Activated naive CD8-positive, alpha-beta T cell (primary cell): Measurements from ENCODE around the gene AKR7A2.
A peak's percentile ranks its signal among the peaks of the same experiment; 100 is the strongest.

Experiments used
- H3K27ac Mint-ChIP-seq: one replicate; pipeline ENCODE4 v1.8.0; 2021; ENCODE audit warnings: mixed read lengths
- H3K27me3 Mint-ChIP-seq: one replicate; pipeline ENCODE4 v1.8.0; 2021; ENCODE audit warnings: mixed read lengths
- H3K36me3 Mint-ChIP-seq: one replicate; pipeline ENCODE4 v1.8.0; 2021; ENCODE audit warnings: mixed read lengths
- H3K4me1 Mint-ChIP-seq: one replicate; pipeline ENCODE4 v1.8.0; 2021; ENCODE audit warnings: low read depth, mixed read lengths
- H3K4me3 Mint-ChIP-seq: one replicate; pipeline ENCODE4 v1.8.0; 2021; ENCODE audit warnings: mild to moderate bottlenecking, mixed read lengths
- H3K9me3 Mint-ChIP-seq: one replicate; pipeline ENCODE4 v1.8.0; 2021; ENCODE audit warnings: low read depth, mixed read lengths

AKR7A2 gene

GRCh38 chr1:19323987-19324664, 12.2 kb upstream of the AKR7A2 start:
- H3K27me3 Mint-ChIP-seq, result no peaks in the 10 kb centered on the region
- H3K4me3 Mint-ChIP-seq, result no peak overlapping the region
- peaks cover 2% of the 10 kb centered on the region for H3K36me3 Mint-ChIP-seq
- H3K4me1 Mint-ChIP-seq, result no peaks in the 10 kb centered on the region
- H3K9me3 Mint-ChIP-seq, result no peaks in the 10 kb centered on the region
- no peak overlapping the region for H3K27ac Mint-ChIP-seq

DNA sequence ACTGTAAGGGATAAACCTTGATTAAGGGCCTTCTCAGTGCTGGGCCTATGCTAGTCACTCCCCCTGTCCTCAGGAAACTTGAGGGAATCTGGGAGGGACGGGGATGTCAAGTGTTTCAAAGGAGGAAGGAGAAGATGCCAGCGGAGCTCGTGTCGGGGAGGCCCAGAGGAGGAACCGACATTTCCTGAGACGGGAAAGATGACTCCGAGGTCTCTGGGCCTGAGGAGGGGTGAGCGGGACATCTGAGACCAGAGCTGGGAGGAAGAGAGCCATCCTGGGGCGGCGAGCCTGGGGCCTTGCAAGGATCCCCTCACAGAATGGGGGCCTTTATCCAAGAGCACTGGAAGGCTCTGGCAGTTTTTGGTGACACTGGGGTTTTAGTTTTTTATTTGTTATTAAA, 10.5 kb upstream of the AKR7A2 start:
- Mint-ChIP-seq H3K9me3 (no peaks in the 10 kb centered on the region), H3K36me3 (peaks cover 5% of the 10 kb centered on the region), H3K4me1 (no peaks in the 10 kb centered on the region), H3K27me3 (no peaks in the 10 kb centered on the region), H3K27ac (no peak overlapping the region), H3K4me3 (no peak overlapping the region)

GRCh38 chr1:19321071-19321470, 9.1 kb upstream of the AKR7A2 start:
- Mint-ChIP-seq H3K4me1 (peaks cover 3% of the 10 kb centered on the region), H3K9me3 (no peaks in the 10 kb centered on the region), H3K27me3 (no peaks in the 10 kb centered on the region), H3K27ac (no peak overlapping the region), H3K4me3 (no peak overlapping the region), H3K36me3 (peaks cover 5% of the 10 kb centered on the region)

- H3K9me3 Mint-ChIP-seq, result no peaks in the 10 kb centered on the region
- no peak overlapping the region for H3K27ac Mint-ChIP-seq
- H3K27me3 Mint-ChIP-seq, result no peaks in the 10 kb centered on the region
- H3K4me3 Mint-ChIP-seq, result no peak overlapping the region
- peaks cover 8% of the 10 kb centered on the region for H3K4me1 Mint-ChIP-seq
- peaks cover 5% of the 10 kb centered on the region for H3K36me3 Mint-ChIP-seq
These were observed 7.3 kb upstream of the AKR7A2 start for GRCh38 chr1:19319196-19319595.

- Mint-ChIP-seq H3K9me3 (no peaks in the 10 kb centered on the region), H3K27ac (no peak overlapping the region), H3K4me1 (peaks cover 17% of the 10 kb centered on the region), H3K4me3 (no peak overlapping the region), H3K36me3 (peaks cover 3% of the 10 kb centered on the region), H3K27me3 (no peaks in the 10 kb centered on the region)
These were observed 5.4 kb upstream of the AKR7A2 start for GRCh38 chr1:19317126-19317910.

- H3K4me1 Mint-ChIP-seq, result peaks cover 24% of the 10 kb centered on the region
- H3K27me3 Mint-ChIP-seq, result no peaks in the 10 kb centered on the region
- H3K36me3 Mint-ChIP-seq, result peaks cover 3% of the 10 kb centered on the region
- H3K27ac Mint-ChIP-seq, result no peak overlapping the region
- no peaks in the 10 kb centered on the region for H3K9me3 Mint-ChIP-seq
- H3K4me3 Mint-ChIP-seq, result no peak overlapping the region
These were observed 3.6 kb upstream of the AKR7A2 start for GRCh38 chr1:19315378-19316198.

DNA sequence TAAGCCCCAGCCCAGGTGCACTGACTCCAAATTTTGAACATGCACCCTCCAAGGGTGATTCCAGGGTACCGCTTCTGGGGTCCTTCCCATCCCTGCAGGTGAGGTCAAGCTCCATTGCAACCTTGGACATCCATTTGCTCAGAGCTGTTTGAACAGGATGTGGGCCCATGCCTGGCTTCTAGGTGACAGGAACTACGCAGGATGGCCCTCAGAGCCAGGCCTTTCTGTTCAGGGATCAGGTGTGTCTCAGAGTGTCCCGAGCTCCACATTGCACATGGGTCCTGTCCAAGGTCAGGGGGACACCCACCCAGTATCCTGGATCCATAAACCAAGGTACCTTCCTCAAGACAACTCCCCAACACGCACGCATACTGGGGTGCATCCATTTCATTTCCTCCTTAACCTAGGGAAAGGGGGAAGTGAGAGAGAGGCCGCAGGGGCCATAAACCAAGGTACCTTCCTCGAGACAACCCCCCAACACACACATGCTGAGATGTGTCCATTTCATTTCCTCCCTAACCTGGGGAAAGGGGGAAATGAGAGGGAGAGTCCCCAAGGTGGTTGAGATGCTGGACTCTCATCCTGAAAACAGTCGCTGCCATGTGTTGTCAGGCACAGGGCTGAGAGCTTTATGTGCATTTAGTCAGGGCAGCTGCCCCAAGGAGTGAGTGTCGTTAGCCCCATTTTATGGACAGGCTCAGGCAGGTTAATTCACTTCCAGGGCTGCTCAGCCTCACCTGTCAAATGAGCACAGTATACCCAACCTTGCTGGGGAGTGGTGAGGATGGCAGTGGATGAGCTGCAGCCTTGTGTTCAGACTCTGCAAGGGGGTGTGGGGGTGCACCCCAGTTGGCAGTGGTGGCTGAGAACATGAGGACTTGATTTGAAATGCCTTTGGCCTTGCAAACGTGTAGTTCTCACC, 2.3 kb upstream of the AKR7A2 start:
- H3K4me3 Mint-ChIP-seq, result no peak overlapping the region
- H3K36me3 Mint-ChIP-seq, result peaks cover 3% of the 10 kb centered on the region
- no peaks in the 10 kb centered on the region for H3K9me3 Mint-ChIP-seq
- no peak overlapping the region for H3K27ac Mint-ChIP-seq
- H3K27me3 Mint-ChIP-seq, result no peaks in the 10 kb centered on the region
- H3K4me1 Mint-ChIP-seq, result peaks cover 29% of the 10 kb centered on the region

DNA sequence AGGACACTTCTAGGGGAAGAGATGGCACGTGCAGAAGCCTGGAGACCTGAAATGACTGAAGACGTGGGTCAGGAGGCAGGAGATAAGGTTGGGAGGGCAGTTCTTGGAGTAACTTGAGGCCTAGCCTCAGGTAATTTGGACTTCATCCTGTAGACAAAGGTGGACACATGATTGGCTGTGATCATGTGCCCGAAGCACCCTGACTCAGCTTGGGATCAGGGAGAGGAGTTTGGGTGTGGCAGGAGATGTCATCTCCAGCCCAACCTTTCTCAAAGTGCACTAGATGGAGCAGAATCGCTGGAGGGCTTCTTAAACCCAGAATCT, 1.7 kb upstream of the AKR7A2 start:
- Mint-ChIP-seq H3K36me3 (peaks cover 7% of the 10 kb centered on the region), H3K27ac (no peak overlapping the region), H3K4me1 (peaks cover 35% of the 10 kb centered on the region), H3K27me3 (no peaks in the 10 kb centered on the region), H3K9me3 (no peaks in the 10 kb centered on the region), H3K4me3 (peak overlapping the region; percentile 84)

DNA sequence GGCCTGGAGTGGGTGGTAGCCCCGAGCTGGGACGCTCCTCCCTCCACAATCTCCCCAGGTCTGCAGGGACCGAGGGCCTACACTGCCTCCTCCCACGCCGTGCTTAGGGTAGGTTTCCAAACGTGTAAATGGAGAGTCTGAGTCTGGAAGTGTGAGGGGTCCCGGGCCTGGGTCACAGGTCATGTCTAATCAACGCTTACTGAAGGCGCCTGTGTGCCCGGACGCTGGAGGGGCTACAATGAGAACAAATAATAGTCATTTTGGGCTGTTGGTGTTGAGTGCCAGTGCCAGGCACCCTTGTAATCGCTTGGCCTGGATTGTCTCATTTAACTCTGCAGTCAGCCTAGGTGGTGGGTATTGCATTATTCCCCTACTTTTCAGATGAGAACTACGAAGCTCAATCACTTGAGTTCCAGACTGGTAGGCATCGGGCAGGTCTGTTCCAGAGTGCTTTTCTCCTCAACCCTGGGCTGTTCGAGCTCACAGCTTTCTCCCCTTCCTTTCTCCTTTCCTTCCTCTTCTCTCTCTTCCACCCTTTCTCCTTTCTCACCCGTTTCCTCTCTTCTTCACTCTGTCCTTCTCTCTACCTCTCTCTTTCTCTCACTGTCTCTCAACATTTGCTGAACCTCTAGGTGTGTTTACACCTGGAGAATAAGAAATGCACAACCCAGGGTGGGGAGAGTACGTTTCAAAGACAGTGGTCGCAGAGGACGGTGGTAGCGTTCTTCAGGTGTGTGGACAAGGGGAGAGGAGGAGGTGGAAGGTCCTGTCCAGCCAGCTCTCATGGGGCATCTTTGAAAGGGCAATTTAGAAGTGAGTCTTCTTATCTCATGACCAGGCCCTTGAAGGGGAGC, 1.1 kb upstream of the AKR7A2 start:
- H3K4me1 Mint-ChIP-seq, result peaks cover 35% of the 10 kb centered on the region
- H3K4me3 Mint-ChIP-seq, result peak overlapping the region; percentile 84
- peak overlapping the region; percentile 64 for H3K27ac Mint-ChIP-seq
- peaks cover 7% of the 10 kb centered on the region for H3K36me3 Mint-ChIP-seq
- no peaks in the 10 kb centered on the region for H3K9me3 Mint-ChIP-seq
- H3K27me3 Mint-ChIP-seq, result no peaks in the 10 kb centered on the region

DNA sequence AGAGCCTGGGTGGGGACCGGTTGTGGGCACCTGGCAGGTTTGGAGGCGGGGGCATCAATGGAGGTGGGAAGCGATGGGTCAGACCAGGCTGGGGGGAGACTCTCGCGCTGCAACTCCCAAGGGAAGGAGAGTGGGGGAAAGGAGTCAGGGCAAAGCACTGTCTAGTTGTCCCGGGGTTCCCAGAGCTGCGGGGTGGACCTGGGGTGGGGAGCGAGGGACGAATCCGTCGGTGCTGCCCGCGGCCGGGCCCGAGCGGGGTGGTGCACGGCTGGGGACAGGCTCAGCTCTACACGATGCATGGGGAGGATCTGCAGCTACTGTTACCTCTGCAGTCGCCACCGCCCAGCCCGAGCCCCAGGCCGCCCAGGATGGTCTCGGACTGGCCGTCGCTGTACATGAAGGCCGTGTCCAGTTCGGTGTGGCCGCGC, 427 bp downstream of the AKR7A2 start:
- peaks cover 8% of the 10 kb centered on the region for H3K36me3 Mint-ChIP-seq
- H3K4me3 Mint-ChIP-seq, result peak overlapping the region; percentile 92
- peaks cover 34% of the 10 kb centered on the region for H3K4me1 Mint-ChIP-seq
- no peaks in the 10 kb centered on the region for H3K27me3 Mint-ChIP-seq
- peak overlapping the region; percentile 62 for H3K27ac Mint-ChIP-seq
- no peaks in the 10 kb centered on the region for H3K9me3 Mint-ChIP-seq

GRCh38 chr1:19310720-19311502, 1.0 kb downstream of the AKR7A2 start:
- H3K9me3 Mint-ChIP-seq, result no peaks in the 10 kb centered on the region
- no peaks in the 10 kb centered on the region for H3K27me3 Mint-ChIP-seq
- peak overlapping the region; percentile 92 for H3K4me3 Mint-ChIP-seq
- peak overlapping the region; percentile 62 for H3K27ac Mint-ChIP-seq
- peaks cover 8% of the 10 kb centered on the region for H3K36me3 Mint-ChIP-seq
- H3K4me1 Mint-ChIP-seq, result peaks cover 30% of the 10 kb centered on the region

DNA sequence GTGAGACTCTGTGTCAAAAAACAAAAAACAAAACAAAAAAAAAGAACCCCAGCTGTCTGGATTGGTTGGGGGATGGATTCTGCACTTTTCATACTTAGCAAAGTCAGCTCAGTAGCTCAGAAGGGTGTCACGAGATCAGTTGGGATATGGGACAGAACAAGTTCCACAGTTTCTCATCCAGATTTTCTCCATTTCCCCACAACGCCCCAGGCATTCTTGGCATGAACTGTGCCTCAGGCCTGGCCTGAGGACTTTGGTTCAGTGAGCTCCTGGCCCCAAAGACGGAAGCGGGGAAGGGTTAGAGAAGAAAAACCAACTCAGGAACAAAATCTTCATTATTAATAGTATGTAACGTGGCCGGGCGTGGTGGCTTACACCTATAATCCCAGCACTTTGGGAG, 1.9 kb downstream of the AKR7A2 start:
- Mint-ChIP-seq H3K27ac (no peak overlapping the region), H3K27me3 (no peaks in the 10 kb centered on the region), H3K36me3 (peaks cover 8% of the 10 kb centered on the region), H3K4me1 (peaks cover 27% of the 10 kb centered on the region), H3K4me3 (peak overlapping the region; percentile 92), H3K9me3 (no peaks in the 10 kb centered on the region)

DNA sequence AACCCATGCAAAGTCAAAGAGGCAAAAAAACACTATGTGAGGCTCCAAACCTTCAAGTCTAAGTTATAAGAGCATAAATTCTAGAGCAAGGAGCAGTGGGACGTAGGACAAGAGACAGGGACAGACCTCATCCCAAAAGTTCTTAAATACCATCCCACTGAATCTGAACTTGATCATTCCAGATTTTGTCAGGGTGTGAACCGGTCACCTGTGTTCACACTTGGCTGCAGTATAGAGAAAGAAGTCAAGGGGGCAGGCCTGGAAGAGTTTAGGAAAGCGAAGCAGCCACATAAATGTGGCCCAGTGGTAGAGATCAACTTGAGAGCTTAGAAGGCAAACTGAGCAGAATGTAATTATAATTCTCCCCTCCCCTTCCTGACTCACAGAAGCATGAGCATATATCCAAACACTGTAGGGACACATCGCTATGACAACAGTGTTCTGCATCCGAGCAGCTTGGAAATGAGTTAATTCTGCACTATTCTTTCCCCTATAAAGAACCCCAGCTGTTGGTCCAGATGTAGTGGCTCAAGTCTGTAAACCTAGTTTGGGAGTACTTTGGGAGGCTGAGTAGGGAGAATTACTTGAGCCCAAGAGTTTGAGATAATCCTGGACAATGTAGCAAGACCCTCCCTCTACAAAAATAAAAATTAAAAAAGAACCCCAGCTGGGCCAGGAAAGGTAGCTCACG, 2.7 kb downstream of the AKR7A2 start:
- Mint-ChIP-seq H3K9me3 (no peaks in the 10 kb centered on the region), H3K4me1 (peaks cover 27% of the 10 kb centered on the region), H3K36me3 (peaks cover 11% of the 10 kb centered on the region), H3K27me3 (no peaks in the 10 kb centered on the region), H3K27ac (no peak overlapping the region), H3K4me3 (no peak overlapping the region)
